PFSK-1 (cell line): ENCODE results near the gene ABHD15.

Experiments used
- FOXP2 ChIP-seq: optimal IDR thresholded peaks from 2 replicates; pipeline ENCODE3; 2011; ENCODE audit warnings: borderline replicate concordance, control low read depth, inconsistent platforms; ENCODE audit not compliant: insufficient read depth; ENCODE audit errors: extremely low read length, extremely low read depth
- POLR2AphosphoS5 ChIP-seq: IDR thresholded peaks from 2 replicates; pipeline ENCODE4 v1.6.1; 2012; ENCODE audit warnings: low read depth, mild to moderate bottlenecking, control low read depth, low read length, moderate library complexity
- REST ChIP-seq, 2 experiments: IDR thresholded peaks; 2 replicates each; pipeline versions ENCODE4 v1.6.1 to v1.8.0; 2011 to 2012; ENCODE audit warnings: low read depth in 2 of 2, low read length in 2 of 2, control low read depth in 1 of 2, inconsistent platforms in 1 of 2, mild to moderate bottlenecking in 1 of 2, moderate library complexity in 1 of 2; ENCODE audit not compliant: insufficient read depth in 1 of 2
- SIN3A ChIP-seq: IDR thresholded peaks from 2 replicates; pipeline ENCODE4 v1.6.1; 2012; ENCODE audit warnings: mild to moderate bottlenecking, low read length, moderate library complexity, borderline replicate concordance; ENCODE audit not compliant: insufficient read depth
- TAF1 ChIP-seq: IDR thresholded peaks from 2 replicates; pipeline ENCODE4 v1.6.1; 2012; ENCODE audit warnings: low read length, control low read depth, borderline replicate concordance; ENCODE audit not compliant: insufficient read depth

Gene ABHD15

GRCh38 chr17:29559640-29560039, 7.2 kb downstream of the ABHD15 start:
- TF ChIP-seq SIN3A, result no peak
- no peak for TF ChIP-seq REST (IDR thresholded peaks at IDR 0.05; ENCODE audit: insufficient read depth in 1 of 2, low read depth in 2 of 2, low read length in 2 of 2)
- no peak for TF ChIP-seq TAF1
- TF ChIP-seq FOXP2, result no peak
- no peak for TF ChIP-seq POLR2AphosphoS5

GRCh38 chr17:29557739-29558116, 9.1 kb downstream of the ABHD15 start:
- no peak for TF ChIP-seq POLR2AphosphoS5

DNA sequence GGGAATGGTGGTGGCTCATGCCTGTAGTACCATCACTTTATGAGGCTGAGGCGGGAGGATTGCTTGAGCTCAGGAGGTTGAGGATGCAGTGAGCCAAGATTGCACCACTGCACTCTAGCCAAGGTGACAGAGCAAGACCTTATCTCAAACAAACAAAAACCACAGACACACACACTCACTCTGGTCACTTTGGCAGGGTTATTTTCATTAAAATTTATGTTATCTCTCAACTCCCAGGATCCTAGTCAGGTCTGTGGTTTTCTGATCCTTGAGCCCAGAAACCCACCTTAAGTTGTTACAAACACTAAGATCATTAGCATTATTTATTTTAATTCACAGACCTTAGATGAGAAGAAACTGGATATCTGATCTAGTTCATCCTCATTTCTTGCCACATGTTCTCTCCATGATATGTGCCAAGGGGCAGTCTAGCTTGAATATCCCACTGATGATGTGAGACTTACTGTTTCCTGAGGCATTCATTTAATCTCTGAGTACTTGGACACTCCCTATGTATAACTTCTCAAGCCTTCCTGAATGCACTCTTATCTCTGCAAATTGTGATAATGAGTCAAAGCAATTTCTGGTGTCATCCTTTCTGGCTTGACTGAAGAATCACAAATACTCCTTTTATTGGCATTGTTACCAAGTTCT, 9.6 kb downstream of the ABHD15 start:
- no peak for TF ChIP-seq TAF1
- no peak for TF ChIP-seq SIN3A
- no peak for TF ChIP-seq FOXP2
- TF ChIP-seq REST (IDR thresholded peaks at IDR 0.05; ENCODE audit: insufficient read depth in 1 of 2, low read depth in 2 of 2, low read length in 2 of 2), result no peak
- TF ChIP-seq POLR2AphosphoS5, result no peak

GRCh38 chr17:29555840-29556239, 11.0 kb downstream of the ABHD15 start:
- TF ChIP-seq SIN3A (no peak), REST (IDR thresholded peaks at IDR 0.05; ENCODE audit: insufficient read depth in 1 of 2, low read depth in 2 of 2, low read length in 2 of 2) (no peak), POLR2AphosphoS5 (no peak), FOXP2 (no peak), TAF1 (no peak)

DNA sequence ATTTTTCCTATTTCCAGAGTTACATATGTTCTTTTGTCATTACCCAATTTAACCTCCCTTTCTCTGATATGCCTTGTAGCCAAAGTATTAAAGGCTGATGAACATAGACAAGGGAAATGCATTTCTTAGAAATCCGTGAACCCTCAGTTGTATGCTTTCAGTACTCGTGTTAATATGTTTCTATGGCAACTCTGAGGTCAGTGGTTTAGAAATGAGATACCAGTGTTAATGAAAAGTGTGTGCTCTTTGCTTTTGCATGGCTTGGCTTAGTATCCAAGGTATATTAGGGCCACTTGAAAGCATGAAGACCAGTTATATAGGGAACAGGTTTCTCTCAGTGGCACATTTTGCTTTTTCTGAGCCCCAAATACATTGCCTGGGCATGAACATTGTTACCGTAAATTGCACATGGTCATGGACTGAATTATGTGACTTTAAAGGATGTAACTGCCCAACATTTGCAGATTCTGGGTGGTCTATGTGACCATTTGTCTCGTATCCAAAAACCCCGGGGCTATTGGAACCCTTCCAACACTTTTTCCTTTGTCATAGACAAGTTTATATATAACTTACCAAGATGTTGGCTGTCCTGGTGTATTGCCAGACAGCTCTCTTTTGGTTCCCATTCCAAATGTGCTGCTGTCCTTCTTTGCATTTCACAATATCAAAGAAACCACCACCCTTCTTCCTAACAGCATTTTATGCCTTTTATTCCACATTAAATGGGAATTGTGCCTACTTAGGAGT, 17.5 kb downstream of the ABHD15 start:
- TF ChIP-seq SIN3A (no peak), POLR2AphosphoS5 (no peak), TAF1 (no peak), REST (IDR thresholded peaks at IDR 0.05; ENCODE audit: insufficient read depth in 1 of 2, low read depth in 2 of 2, low read length in 2 of 2) (no peak), FOXP2 (no peak)
